ENCODE measurements around the gene CCDC182.

The CCDC182 gene

DNA sequence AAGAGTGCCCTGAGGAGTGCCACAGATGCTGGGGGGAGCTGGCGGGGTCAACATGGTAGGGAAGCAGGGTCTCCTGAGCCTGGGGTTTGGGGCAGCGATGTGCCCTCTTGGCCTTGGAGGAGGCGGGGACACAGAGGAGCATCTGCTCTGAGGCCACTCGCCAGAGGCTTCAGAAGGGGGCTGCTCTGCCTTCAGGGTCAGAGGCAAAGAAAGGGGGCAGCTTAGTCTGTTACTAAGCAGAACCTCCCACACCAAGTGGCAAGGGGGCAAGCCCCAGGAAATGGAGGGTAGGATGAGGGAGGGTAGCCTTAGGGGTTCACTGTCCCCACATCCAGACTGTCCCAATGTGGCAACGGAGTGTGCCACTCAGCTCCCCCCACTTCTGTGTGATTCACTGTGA is 18.3 kb downstream of the CCDC182 start:
- no peak for DNase-seq (ENCODE audit: low read depth in 2 of 2)

DNA sequence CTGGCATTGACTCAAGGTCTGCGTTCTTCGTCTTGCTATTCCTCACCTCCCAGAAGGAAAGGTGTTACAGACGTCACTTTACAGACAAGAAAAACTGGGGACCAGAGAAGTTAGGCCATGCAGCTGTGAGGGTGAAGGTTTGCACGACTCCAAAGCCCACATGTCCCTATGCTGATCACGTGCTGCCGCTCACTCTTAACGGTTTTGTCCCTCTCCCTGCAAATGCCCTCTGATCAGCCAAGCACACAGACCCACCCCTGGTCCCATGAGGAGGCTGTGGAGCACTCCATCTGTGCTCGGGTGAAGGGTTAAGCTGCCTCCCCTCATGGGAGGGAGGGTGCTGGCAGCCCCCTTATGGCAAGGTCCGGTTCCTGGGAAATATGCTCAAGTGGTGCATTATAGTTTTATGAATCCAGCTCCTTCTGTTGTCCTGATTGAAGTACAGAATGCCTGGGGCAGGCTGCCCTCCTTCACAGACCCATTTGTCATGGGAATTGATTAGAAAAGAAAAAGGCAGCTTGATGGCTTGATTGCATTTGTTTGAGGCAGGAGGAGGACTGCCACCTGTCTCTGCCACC is 18.8 kb downstream of the CCDC182 start:
- no peak for DNase-seq (ENCODE audit: low read depth in 2 of 2)

DNA sequence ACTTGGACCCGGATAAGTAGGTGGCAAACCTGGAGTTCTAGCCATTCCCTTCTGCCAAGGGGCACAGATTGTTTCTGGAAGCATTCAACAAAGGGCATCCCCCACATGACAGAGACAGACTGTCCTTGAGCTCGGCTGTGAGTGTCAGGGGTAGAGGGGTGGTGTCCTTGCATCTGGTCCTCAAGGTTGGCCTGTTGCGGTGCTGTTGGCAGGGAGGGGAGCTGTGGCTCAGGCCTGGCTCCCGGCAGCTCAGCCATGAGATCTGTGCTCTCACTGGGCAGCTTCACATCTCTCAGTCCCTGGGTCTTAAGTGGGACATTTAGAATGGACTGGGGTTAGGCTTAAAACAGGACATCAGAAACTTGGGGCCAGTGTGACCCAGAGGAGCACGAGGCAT is 20.4 kb downstream of the CCDC182 start:
- no peak for DNase-seq (ENCODE audit: low read depth in 2 of 2)

DNA sequence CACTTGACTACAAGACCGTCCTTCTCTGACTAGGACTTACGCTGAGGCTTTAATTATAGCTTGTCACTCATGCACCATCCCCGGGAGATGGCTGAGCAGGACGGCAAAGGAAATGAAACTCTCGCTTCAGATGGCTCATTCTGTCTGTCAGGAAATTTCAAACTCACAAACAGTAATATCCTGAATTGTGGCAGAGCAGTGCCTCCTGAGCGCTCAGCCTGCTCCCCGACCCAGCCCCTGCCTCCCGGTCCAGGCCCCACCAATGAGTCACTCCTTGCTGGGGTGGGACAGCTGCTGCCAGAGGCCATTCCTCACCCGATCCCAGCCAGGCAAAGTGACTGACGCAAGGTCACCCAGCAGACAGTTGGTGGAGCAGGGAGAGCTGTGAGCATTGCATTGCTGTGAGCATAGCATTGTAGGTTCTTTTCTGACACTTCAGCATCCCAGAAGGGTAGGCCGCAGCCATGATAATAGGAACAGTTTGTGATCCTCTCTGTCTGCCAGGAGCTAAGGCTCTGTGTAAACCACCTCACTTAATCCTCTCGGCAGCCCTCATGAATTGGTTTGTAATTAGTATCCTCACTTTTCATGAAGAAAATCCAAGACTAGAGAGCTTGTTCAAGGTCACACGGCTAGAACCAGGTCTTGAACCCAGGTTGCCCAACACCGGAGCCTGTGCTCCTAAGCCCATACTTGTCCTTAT is 20.9 kb downstream of the CCDC182 start:
- no peak for DNase-seq (ENCODE audit: low read depth in 2 of 2)

DNA sequence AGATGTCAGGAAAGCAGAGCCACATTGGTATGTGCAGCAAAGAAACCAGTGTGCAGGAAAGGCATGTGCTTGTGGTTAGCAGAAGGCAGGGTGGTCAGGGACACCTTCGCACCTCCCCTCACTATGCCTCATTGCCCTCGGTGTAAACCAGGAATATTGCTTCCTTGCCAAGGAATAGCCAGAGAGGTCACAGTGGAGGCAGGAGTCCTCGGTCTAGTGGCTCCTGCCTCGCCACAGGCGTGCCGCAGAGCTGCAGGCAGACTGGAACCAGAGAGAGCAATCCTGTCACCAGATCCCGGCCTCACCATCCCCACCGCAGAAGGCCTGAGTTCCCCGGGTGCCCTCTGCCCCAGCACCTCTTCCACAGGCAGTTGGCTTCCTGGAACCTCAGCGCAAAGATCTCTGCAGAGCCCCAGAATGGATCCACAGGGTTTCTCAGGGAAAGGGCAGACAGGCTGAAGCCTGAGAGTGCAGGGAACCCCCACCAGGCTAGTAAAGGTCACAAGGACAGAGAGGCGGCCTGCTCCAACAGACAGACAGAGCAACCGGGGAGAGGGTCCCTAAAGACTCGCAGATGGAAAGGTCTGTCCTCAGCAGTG is 21.6 kb downstream of the CCDC182 start:
- DNase-seq (ENCODE audit: low read depth in 2 of 2), result no peak

DNA sequence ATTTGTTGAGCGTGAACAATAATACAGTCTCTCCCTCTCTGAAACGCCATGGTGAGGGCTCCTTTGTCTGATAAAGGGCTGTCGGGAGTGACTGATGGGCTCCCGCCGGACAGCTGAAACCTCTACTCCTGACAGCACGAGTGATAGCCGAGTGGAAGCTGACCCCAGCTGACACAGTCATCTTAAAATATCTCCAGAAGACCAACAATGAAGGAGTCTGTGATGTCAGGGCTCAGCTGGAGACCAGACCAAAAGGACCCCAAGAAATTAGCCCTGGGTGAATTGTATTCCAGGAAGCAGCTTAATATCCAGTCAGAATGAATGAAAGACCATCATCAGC is 22.4 kb downstream of the CCDC182 start:
- DNase-seq (ENCODE audit: low read depth in 2 of 2), result no peak

DNA sequence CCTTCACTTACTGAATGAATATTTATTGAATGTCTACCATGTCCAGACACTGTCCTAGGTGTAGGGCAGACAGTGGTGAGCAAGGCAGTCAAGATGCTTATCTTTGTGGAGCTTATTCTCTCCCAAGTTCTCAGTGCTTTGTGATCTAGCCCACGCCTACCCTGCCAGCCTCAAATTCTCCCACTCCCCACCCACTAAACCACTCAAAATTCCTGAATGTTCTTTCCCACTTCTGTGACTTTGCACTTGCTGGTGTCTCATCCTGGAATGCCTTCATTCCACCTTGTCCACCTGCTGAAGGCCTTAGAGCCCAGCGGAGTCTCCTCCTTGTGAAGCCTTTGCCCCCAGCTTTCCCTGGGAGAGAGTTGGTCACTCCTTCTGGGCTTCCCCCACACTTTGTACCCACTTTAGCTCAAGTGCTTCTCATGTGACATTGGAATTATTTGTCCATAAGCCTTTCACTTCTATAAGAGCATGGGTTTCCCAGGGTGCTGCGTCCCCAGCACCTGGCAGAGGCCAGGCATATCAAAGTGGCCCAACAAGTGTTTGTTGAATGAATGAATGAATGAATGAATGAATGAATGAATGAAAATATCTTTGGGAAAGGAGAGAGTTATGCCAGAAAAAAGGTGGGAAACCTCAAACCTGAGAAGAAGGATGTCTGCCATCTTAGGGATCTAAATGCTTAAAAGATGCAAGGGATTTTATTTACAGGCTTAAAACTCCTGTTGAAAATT is 23.0 kb downstream of the CCDC182 start:
- DNase-seq (ENCODE audit: low read depth in 2 of 2), result no peak

DNA sequence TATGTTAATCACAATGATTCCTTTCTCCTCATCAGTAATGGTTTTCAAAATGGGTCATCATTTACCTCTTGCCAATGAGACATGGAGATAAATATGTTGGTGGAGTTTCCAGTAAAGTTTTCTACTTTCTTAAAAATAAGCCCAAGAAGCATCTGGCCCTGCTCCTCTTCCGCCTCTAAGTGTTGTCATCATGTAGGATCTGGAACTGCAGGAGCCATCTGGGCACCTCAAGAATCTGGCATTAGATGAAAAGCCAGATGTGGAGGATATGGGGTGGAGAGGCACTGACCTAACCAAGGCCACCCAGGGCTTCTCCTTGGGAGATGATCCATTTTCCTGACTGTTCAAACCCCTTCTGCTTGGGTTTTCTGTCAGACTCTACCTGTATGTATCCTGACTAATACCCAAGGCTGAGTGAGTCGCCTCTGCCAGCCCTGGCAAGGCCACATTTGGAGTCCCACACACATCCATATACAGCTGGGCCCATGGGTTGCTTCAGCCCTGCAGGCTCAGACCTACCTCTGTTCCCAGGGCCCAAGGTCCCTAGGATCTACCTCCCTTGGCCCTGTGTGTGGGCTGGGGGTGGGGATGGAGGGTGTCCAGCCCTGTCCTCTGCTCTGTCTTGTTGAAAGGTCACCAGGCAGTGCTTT is 24.6 kb downstream of the CCDC182 start:
- DNase-seq (ENCODE audit: low read depth in 2 of 2), result no peak

DNA sequence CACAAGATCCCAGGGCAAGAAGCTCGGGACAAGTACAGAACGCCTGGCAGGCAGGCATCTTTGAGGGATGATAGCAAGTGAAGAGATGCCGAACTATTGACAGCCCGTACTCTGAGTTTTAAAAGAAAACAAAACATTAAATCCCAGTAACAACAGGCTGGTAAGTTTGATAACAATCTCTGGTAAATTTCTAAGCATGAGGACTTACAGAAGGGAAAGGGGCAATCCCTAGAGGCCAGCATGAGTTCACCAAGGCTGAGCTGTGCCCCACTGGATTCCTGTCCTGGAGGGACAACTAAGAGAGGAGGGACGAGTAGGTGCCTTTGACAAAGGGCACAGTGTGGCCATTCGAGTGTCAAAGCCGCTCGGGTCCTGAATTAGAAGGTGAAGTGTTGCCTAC is 26.2 kb downstream of the CCDC182 start:
- DNase-seq (ENCODE audit: low read depth in 2 of 2), result no peak

DNA sequence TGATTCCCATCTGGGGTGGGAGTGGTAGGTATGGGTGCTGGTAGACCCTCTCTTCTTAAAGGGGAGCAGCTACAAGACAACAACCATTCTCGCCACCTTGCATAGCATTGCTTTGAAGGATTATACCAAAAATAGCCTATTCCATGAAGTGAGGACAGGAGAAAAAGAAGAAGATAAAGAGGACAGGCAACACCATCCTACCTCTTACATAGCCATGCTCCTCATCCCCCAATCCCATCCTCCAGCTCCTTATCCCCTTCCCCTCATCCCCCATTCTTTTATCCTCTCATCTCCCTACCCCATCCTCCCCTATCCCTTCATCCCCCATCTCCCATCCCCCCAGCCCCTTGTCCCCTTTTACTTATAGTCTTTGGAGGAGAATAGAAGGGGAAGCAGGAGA is 29.1 kb downstream of the CCDC182 start:
- DNase-seq (ENCODE audit: low read depth in 2 of 2), result no peak

DNA sequence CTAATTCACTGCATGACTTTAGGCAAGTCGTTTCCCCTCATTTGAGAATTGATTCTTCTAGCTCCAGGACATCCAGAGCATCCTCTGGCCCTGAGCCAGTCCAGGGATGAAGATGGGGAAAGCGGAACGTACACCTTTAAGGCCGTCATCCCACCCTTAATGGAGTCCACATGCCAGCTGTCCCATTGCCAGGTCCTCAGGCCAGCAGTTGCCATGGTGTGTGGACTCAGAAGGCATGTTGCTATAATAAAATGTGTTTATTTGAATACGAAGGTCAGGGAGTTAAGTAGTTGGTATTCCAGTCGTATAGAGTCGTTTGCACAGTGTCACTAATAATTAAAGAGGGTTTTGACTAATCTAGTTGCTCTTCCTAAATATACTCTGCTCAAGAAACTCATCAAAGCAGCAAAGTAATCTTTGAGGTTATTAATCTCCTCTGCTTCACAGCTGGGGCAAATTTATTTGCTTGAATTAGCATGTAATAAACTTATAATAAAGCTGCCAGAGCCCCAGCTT is 30.4 kb downstream of the CCDC182 start:
- DNase-seq (ENCODE audit: low read depth in 2 of 2), result no peak

DNA sequence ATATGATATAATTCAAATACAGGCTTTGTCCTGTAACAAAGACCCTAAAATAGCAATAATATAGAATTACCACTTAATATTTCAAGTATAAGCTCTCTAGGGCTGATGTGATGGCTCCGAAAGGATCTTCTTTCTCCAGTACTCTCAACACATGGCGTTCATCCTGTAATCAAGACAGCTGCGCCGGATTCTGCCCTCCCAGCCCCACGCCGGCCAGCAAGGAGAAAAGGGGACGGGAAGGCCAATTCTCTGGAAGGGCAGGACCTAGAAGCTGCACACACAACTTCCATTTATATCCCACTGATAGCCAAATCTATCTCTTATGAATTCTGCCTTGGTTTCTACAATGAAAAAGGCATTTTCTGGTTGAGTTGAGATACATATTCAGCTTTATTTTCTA is 32.0 kb downstream of the CCDC182 start:
- DNase-seq (ENCODE audit: low read depth in 2 of 2), result no peak

DNA sequence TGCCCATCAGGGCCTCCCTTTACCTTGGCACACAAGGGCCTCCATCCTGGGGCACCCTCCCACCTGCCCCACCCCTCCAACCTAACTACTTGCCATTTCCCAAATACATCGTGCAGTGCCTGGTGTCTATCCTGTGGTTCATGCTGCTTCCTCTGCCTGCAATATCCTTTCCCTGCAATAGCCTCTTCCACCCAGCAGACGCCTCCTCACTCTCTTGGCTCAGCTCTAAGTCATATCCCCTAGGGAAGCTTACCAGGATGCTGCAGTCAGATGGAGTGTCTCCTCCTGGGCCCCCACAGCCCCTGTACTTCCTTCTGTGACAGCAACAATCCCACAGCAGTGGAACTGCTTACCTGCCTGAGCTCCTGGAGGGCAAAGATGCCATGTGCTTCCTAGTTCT is 36.7 kb downstream of the CCDC182 start:
- no peak for DNase-seq (ENCODE audit: low read depth in 2 of 2)

DNA sequence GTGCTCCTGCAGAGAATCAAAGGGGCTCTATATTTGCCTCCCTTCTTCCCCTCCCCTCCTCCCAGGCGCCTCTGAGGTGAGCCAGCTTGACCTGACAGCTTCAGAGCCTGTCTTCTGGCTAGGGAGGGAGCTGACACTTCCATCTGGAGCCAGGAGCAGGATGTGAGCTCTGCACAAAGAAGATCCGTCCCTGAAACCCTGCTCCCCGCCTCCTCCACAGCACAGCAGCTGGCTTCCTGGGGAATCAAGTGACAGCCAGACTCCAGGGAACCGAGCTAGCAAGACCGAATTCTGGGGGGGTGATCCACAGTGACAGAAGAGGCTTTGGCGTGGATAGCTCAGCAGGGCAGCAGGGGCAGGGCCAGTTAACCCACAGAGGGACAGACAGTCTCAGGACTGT is 37.2 kb downstream of the CCDC182 start:
- DNase-seq (ENCODE audit: low read depth in 2 of 2), result no peak

DNA sequence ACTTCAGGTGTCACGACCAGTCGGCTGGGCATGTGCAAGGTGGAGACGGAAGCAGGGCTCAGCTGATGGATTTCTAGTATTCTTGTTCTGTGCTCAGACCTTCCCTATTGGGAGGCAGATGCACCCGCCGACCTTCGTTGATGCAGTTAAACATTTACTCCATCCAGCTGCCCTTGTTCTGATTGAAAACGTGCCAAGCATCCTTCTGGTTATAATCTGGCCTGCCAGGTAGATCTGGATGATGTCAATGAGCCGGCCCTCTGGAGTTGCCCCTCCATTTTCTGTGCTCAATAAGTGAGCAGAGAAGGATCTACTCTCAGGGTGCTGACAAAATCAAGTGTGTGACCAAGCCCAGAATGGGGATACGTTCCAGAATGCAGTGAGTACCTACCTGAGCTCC is 38.3 kb downstream of the CCDC182 start:
- DNase-seq (ENCODE audit: low read depth in 2 of 2), result no peak

DNA sequence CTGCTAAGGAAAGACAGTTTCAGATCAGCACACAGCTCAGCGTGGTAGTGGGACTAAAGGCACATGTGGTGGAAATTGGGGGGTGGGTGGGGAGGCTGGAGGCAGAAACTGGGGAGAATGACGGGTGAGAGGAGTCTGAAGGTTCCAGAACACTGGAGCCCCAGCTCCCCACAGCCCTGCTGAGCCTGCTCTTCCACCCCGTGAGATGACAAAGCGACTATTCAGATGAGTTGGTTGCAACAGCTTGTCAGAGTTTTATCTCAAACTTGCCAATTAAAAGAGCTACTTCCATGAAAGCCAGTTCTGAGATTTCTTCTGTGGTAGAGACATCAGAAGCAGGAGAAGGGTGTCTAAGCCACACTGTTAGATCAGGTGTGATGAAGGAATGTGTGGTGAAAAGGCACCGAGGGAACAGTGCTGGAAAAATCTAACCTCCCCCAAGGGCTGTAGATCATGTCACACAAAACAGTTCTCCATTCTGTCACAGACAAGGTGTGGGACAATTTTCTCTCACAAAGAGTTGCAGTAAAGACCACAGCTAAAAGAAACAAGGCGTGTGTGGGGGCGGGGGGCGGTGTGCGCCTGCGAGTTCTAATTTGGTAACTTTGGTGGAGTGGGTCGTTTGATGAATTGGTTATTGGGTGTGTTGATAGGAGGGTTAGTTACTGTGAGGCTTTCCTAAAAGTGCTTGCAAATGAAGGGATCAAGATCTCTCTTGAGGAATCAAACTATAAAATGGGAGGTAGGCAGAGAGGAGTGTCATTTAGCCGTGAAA is 39.0 kb downstream of the CCDC182 start:
- no peak for DNase-seq (ENCODE audit: low read depth in 2 of 2)

DNA sequence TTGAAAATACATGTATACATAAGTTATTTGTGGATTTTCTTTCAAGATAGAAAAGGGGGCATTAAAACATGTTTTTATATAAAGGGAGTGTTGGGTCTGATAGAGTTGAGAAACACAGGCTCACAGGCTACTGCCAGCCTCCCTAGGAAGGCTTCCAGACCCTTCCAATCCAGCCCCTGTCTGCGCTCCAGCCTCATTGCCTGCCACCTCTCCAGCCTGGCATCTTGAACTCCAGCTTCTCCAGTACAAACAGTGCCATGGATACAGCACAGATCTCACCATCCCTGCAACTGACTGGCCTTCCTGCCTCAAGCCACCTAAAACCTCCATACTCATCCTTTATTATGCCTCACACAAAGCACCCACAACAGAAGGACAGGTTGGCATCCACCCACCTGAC is 40.7 kb downstream of the CCDC182 start:
- no peak for DNase-seq (ENCODE audit: low read depth in 2 of 2)

DNA sequence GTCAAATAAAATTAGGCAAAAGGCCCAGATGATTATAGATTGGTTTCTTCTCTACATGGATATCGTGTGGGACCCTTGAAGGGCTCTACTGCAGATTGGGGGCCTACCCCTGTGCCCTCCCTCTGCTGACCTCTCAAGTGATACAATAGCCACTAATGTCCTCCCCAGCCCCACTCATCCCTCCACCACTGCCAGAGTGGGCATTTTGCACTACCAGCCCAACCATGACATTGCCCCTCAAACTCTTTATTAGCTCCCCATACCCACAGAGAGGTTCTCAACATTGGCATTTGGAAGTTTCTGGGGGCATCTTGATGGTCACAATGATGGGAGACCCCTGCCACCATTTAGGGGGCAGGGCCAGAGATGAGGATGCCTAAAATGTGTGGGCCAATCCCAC is 41.8 kb downstream of the CCDC182 start:
- DNase-seq (ENCODE audit: low read depth in 2 of 2), result no peak

DNA sequence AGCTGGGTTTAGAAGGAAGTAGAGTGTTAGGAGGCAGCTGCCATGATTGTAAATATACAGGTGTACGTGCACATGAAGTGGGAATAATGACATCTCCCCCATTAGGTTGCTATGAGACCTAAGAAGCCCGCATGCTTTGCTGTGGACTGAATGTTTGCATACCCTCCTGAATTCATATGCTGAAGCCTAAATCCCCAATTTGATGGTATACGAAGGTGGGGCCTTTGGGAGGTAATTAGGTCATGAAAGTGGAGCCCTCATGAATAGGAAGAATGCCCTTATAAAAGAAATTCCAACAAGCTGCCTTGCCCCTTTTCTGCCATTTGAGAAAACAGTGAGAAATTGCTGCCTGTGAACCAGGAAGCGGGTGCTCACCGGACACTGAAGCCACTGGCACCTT is 44.0 kb downstream of the CCDC182 start:
- no peak for DNase-seq (ENCODE audit: low read depth in 2 of 2)

DNA sequence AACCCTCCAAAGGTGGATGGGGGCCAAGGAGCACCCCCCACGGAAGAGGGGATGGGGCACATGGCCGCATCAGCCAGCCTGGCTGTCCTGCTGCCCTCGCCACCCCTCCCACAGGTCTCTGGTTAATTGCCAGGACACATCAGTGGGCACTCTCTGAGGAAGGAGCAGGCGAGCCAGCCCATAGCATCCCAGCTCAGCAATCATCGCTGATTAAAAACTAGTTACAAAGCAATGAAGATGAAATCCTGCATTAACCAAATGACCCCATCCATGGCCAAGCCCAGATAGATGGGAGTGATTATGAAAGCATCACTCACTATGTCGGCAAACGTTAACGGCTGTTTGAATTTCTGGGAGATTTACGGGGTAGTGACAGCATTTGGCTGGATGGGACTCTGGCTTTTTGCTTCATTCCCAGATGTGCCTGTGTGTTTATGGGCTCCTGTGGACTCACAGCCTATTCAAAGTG is 45.3 kb downstream of the CCDC182 start:
- DNase-seq (ENCODE audit: low read depth in 2 of 2), result no peak

All from stimulated activated CD8-positive, alpha-beta memory T cell treated with anti-CD3 and anti-CD28 coated beads, Interleukin-7, amount 100 ng/mL, for 1 hour (primary cell).